GM12878 (cell line): Measurements from ENCODE around the gene MLKL. TPM values are rescaled to one million over a fixed set of nuclear protein-coding genes. Genes with fewer than 3 reads are reported as not detected.

ENCODE experiments used
- ATAC-seq: fragments of 200-7000 bp; cut with Tn5 transposase; 3 replicates; pipeline ENCODE4 v1.9.1; 2020; ENCODE audit warnings: mild to moderate bottlenecking, moderate library complexity
- BruUV-seq: library from RNA; stranded (reverse); fragments of 400-500 nt; replicated peaks from 2 replicates; lab custom pipeline; 2021; lab: Mats Ljungman, UMichigan
- CTCF ChIA-PET: fragments of 300-600 bp; sonication (Branson Sonifier 250); formaldehyde crosslinking; extraction: SDS; loops from one replicate; lab custom pipeline; 2021; ENCODE audit warnings: inconsistent platforms; lab: Yijun Ruan, JAX
- POLR2A ChIA-PET: fragments of 350-600 bp; formaldehyde crosslinking; extraction: SDS; loops from one replicate; lab custom pipeline; 2021; ENCODE audit warnings: inconsistent platforms; lab: Charles Lee
- RAD21 ChIA-PET: fragments of 300-600 bp; sonication (Branson Sonifier 250); formaldehyde crosslinking; loops from one replicate; lab custom pipeline; 2023; ENCODE audit warnings: antibody characterized with exemption; ENCODE audit not compliant: unreplicated experiment; lab: Charles Lee
- SMC1A ChIA-PET: fragments of 300-600 bp; sonication (Branson Sonifier 250); formaldehyde crosslinking; loops from one replicate; lab custom pipeline; 2023; ENCODE audit not compliant: unreplicated experiment, uncharacterized antibody; lab: Charles Lee
- DNase-seq: peaks from one replicate; pipeline ENCODE4 v3.0.0-alpha.2; 2011; ENCODE audit warnings: low read depth, low spot score
- FAIRE-seq: peaks from 3 replicates; lab custom pipeline; 2011; peaks lifted over from hg19 to GRCh38; lab: Jason Lieb, UNC
- H2AFZ ChIP-seq: 2 replicates; pipeline ENCODE4 v1.6.0; 2011; ENCODE audit warnings: low read depth, low read length, control low read depth; ENCODE audit not compliant: control insufficient read depth
- H3K27ac ChIP-seq: 2 replicates; pipeline ENCODE4 v1.5.1; 2011; ENCODE audit warnings: control low read depth; ENCODE audit not compliant: control insufficient read depth, insufficient read depth
- H3K27me3 ChIP-seq, 2 experiments: replicated peaks in 1 of 2; 2 replicates each; pipeline versions ENCODE4 v1.6.0 to v1.6.1; 2011; ENCODE audit warnings: low read length in 1 of 2; ENCODE audit not compliant: control insufficient read depth in 2 of 2, insufficient read depth in 2 of 2
- H3K36me3 ChIP-seq, 2 experiments: 2 replicates each; pipeline ENCODE4 v1.5.1; 2011; ENCODE audit warnings: low read length in 1 of 2; ENCODE audit not compliant: control insufficient read depth in 2 of 2, insufficient read depth in 2 of 2
- H3K4me1 ChIP-seq: 2 replicates; pipeline ENCODE4 v1.6.1; 2011; ENCODE audit warnings: mild to moderate bottlenecking, low read length, moderate library complexity, mixed read lengths; ENCODE audit not compliant: control insufficient read depth, insufficient read depth
- H3K4me2 ChIP-seq: 2 replicates; pipeline ENCODE4 v1.6.0; 2011; ENCODE audit warnings: control low read depth; ENCODE audit not compliant: control insufficient read depth, insufficient read depth
- H3K4me3 ChIP-seq: fragments of 200-600 bp; sonication (generic); 2 replicates; pipeline ENCODE4 v1.5.1; 2016
- H3K79me2 ChIP-seq: 2 replicates; pipeline ENCODE4 v1.6.0; 2011; ENCODE audit warnings: low read length; ENCODE audit not compliant: control insufficient read depth, insufficient read depth
- H3K9ac ChIP-seq: 2 replicates; pipeline ENCODE4 v1.8.0; 2011; ENCODE audit warnings: low read length, control low read depth, mixed read lengths; ENCODE audit not compliant: control insufficient read depth, insufficient read depth
- H3K9me3 ChIP-seq: replicated peaks from 3 replicates; pipeline ENCODE4 v1.5.1; 2011; ENCODE audit warnings: mild to moderate bottlenecking, low read length; ENCODE audit not compliant: control insufficient read depth, insufficient read depth
- H4K20me1 ChIP-seq: 2 replicates; pipeline ENCODE4 v1.6.0; 2011; ENCODE audit not compliant: control insufficient read depth, insufficient read depth
- CEBPZ ChIP-seq: fragments of 150-350 bp; IDR thresholded peaks from 2 replicates; pipeline ENCODE4 v1.6.1; 2016; ENCODE audit warnings: low read depth, low read length
- CHD2 ChIP-seq: IDR thresholded peaks from 2 replicates; pipeline ENCODE4 v1.6.1; 2011; ENCODE audit warnings: low read depth, low read length, improper control_type of control experiment, borderline replicate concordance
- ELK1 ChIP-seq: IDR thresholded peaks from 2 replicates; pipeline ENCODE4 v1.6.1; 2012; ENCODE audit warnings: low read depth, low read length, improper control_type of control experiment
- HDGF ChIP-seq: fragments of 450-650 bp; IDR thresholded peaks from 2 replicates; pipeline ENCODE4 v1.6.1; 2016; ENCODE audit warnings: antibody characterized with exemption
- IRF4 ChIP-seq: IDR thresholded peaks from 2 replicates; pipeline ENCODE4 v1.6.1; 2011; ENCODE audit warnings: low read depth, low read length
- LARP7 ChIP-seq: fragments of 450-650 bp; IDR thresholded peaks from 2 replicates; pipeline ENCODE4 v1.6.1; 2017; ENCODE audit warnings: mild to moderate bottlenecking
- MTA2 ChIP-seq: fragments of 450-650 bp; IDR thresholded peaks from 2 replicates; pipeline ENCODE4 v1.6.1; 2016; ENCODE audit warnings: low read depth, mild to moderate bottlenecking, moderate library complexity
- MTA3 ChIP-seq: IDR thresholded peaks from 2 replicates; pipeline ENCODE4 v1.6.1; 2012; ENCODE audit warnings: low read length, inconsistent platforms, borderline replicate concordance
- PAX5 ChIP-seq: IDR thresholded peaks from 2 replicates; pipeline ENCODE4 v1.6.1; 2011; ENCODE audit warnings: low read depth, low read length, borderline replicate concordance
- SMAD1 ChIP-seq: fragments of 450-650 bp; IDR thresholded peaks from 2 replicates; pipeline ENCODE4 v1.6.1; 2018; ENCODE audit warnings: mild to moderate bottlenecking, low read depth; ENCODE audit not compliant: partially characterized antibody
- TCF12 ChIP-seq: IDR thresholded peaks from 2 replicates; pipeline ENCODE4 v1.6.1; 2011; ENCODE audit warnings: low read depth, mild to moderate bottlenecking, low read length
- ZBTB11 ChIP-seq: fragments of 450-650 bp; formaldehyde crosslinking; IDR thresholded peaks from 2 replicates; pipeline ENCODE4 v1.5.0; 2022; ENCODE audit warnings: mild to moderate bottlenecking, missing genetic modification characterization
- ZBTB33 ChIP-seq: fragments of 450-650 bp; IDR thresholded peaks from 2 replicates; pipeline ENCODE4 v1.6.1; 2017; ENCODE audit warnings: mild to moderate bottlenecking
- WGBS: methylation state at CpG from one replicate; pipeline ENCODE4 v1.1.6; 2016; ENCODE audit warnings: low lambda C conversion rate; ENCODE audit not compliant: insufficient replicate concordance, insufficient coverage; ENCODE audit errors: missing lambda C conversion rate; 5-methylcytosine and 5-hydroxymethylcytosine counted together
- in situ Hi-C: fragments of 300-500 bp; cut with MboI; formaldehyde crosslinking; loops from 9 replicates; pipeline ENCODE4 v1.14.3; 2018; ENCODE audit warnings: mixed read lengths
- intact Hi-C: fragments of 100-400 bp; cut with micrococcal nuclease; formaldehyde crosslinking; loops from one replicate; pipeline ENCODE4 v1.14.2; 2022; ENCODE audit not compliant: unreplicated experiment
- polyA plus RNA-seq, 11 experiments: library from polyadenylated mRNA; depleted of rRNA in 4 of 11; unstranded in 6 of 11; stranded (reverse) in 5 of 11; fragments of >200 nt; fragmentation: Nextera tagmentation in 4 of 11; fragmentation: Illumina TruSeq in 1 of 11; extraction: Ambion mirVana in 4 of 11; extraction: Trizol in 1 of 11; gene quantifications; 1 replicate in 1 of 11; 2 replicates in 10 of 11; pipeline versions ENCODE4 v1.2.1 to v1.2.3, GENCODE V29; 2011 to 2016; ENCODE audit warnings: inconsistent platforms in 2 of 11, missing spikeins in 2 of 11, low read depth in 1 of 11
- total RNA-seq, 4 experiments: library from RNA; depleted of rRNA in 3 of 4; stranded (reverse); fragments of >200 nt in 3 of 4; fragmentation: Illumina TruSeq in 1 of 4; extraction: Trizol in 1 of 4; gene quantifications; 2 replicates each; pipeline versions ENCODE4 v1.2.1 to v1.2.3, GENCODE V29; 2013 to 2021

The MLKL gene
- total and polyA plus RNA-seq, 10 of the 15 experiments (the other 5 are each of a cell fraction or from before 2014, with no cell fraction given), result 3.8 to 14.5 (median 11.2) TPM

GRCh38 chr16:74637742-74638453, 62.8 kb downstream of the MLKL start:
- no peak overlapping the region for H3K27ac ChIP-seq
- DNase-seq (no peak), FAIRE-seq (no peak), ATAC-seq (no peak)
- RAD21 ChIA-PET, result interaction anchor here (0.7 to 0.9 kb wide), 2 partner anchors 15 to 32 kb away, joined by 3 to 4 read pairs; partner anchors contain the start of gene GLG1
- H3K27me3 ChIP-seq, result no peaks in the 10 kb centered on the region
- H4K20me1 ChIP-seq, result no peaks in the 10 kb centered on the region
- no peaks in the 10 kb centered on the region for H3K4me1 ChIP-seq
- no TSS peak for BruUV-seq
- H3K79me2 ChIP-seq, result no peaks in the 10 kb centered on the region
- in situ Hi-C loops (no loop called here), intact Hi-C loops (no loop called here)
- CTCF ChIA-PET, result interaction anchor here (0.6 to 2.6 kb wide), 4 partner anchors 12 to 217 kb away, joined by 3 to 17 read pairs (median 4); no protein-coding TSS in a partner anchor
- SMC1A ChIA-PET, result interaction anchor here (0.7 to 1.4 kb wide), 2 partner anchors 10 to 12 kb away, joined by 3 to 4 read pairs; no protein-coding TSS in a partner anchor
- H3K9me3 ChIP-seq, result no peaks in the 10 kb centered on the region
- H2AFZ ChIP-seq, result no peak overlapping the region
- POLR2A ChIA-PET, result no interaction called here
- H3K4me3 ChIP-seq, result no peak overlapping the region
- no peak overlapping the region for H3K4me2 ChIP-seq
- 91% methylated on average over 7 of the region's 7 CpGs for WGBS
- no peak overlapping the region for H3K9ac ChIP-seq
- peaks cover 3 to 35% of the 10 kb centered on the region in 2 experiments for H3K36me3 ChIP-seq
- TF ChIP-seq MTA2, result no peak
- TF ChIP-seq LARP7, result no peak
- TF ChIP-seq HDGF, result no peak
- no peak for TF ChIP-seq MTA3
- no peak for TF ChIP-seq ELK1
- no peak for TF ChIP-seq ZBTB11 (CRISPR knock-in tag)
- TF ChIP-seq CEBPZ, result no peak
- no peak for TF ChIP-seq TCF12
- no peak for TF ChIP-seq CHD2
- TF ChIP-seq PAX5, result no peak
- no peak for TF ChIP-seq SMAD1
- TF ChIP-seq IRF4, result no peak
- TF ChIP-seq ZBTB33, result no peak
